Muscle of arm (tissue), 12 donors: ENCODE data around the gene HHAT. TPM values are rescaled to one million over a fixed set of nuclear protein-coding genes. Genes with fewer than 3 reads are reported as not detected.

Experiments used
- DNase-seq: peaks from one replicate; pipeline ENCODE4 v3.0.0-alpha.2; 2013
- polyA plus RNA-seq, 12 donors: library from polyadenylated mRNA; unstranded; fragments of 120-200 nt; gene quantifications; one replicate each; pipeline ENCODE4 v1.2.1, GENCODE V29; 2013; ENCODE audit not compliant: insufficient read length in 12 of 12

Gene HHAT
- polyA plus RNA-seq, 12 donors: 3.7 to 6.0 (median 5.2) TPM; not detected in 1

DNA sequence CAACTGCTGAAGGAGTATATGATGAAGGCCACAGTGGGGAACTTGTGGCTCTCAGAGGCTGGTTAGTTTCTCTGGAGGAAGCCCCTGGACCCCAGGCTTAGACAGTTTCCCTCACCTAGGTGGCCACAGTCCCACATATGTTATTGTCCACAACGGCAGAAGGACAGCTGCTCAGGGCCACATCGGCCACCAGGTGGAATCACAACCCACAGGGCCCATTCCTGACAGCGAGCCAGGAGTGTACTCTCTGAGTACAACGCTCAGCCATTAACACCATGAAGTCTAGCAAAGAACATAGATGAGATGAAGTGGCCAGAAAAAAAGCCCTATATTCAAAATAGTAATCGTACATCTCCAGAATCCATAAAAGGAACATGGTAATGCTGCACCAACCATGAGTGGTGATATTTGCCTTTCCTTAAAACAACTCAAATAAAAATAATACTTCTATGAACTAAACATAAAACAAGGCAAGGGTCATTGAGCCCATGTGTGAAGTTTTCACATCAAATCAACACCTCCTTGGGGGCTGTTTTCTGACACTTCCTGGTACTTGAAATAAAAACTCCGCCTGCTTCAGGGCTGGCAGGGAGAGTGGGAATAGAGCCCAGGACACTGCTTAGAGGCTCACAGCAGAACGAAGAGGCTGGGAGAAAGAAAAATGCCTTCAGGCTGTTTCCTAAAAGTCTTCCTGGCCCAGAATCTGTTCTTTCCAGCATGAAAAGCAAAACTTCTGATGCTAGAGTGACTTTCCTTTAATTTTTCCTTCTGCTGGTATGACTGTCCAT lies 383.3 kb downstream of the HHAT start:
- no peak for DNase-seq

DNA sequence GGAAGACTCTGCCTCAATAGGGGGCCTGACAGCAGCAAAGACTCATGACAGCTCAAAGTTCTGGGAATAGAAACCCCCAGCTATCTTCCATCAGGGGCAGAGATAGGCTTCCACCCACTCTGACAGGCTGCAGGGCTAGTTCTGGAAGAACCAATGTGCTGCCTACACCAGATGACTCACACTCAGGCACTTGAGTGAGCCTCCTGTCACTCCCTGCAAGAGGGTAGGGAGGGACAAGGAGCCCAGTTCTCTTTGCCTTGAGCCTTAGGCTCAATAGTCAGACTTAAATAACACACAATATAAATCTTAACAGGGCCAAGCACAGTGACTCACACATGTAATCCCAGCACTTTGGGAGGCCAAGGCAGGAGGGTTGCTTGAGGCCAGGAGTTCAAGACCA lies 386.4 kb downstream of the HHAT start:
- DNase-seq: no peak

DNA sequence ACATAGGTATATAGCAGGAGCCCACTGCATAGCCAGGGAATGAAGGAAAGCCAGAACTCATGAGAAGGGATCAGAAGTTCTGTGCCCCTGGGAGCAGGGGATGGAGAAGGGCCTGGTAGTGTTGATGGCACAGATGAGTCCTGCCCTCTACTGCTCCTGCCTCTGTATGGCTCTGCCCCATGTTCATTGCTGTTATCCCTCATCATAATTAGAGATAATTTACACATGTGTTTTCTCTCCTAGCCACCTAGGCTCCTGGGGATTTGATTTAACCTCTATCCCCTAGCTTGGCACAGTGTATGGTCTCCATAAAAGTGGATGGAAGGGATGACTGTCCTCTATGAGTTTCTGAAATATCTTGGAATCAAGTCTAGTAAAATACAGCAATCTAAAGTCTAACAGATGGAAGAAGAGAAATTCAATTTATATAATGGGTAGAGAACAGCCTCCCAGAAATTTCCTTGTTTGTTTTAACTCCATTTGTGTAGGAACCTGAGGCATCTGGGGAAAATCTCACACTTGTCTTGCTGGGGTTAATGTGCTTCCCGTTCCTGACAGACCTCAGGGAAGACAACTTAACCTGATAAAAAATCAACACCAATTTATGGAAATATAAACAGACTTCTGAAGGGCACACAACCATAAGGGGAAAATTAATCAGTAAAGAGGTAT lies 393.8 kb downstream of the HHAT start:
- DNase-seq: no peak

DNA sequence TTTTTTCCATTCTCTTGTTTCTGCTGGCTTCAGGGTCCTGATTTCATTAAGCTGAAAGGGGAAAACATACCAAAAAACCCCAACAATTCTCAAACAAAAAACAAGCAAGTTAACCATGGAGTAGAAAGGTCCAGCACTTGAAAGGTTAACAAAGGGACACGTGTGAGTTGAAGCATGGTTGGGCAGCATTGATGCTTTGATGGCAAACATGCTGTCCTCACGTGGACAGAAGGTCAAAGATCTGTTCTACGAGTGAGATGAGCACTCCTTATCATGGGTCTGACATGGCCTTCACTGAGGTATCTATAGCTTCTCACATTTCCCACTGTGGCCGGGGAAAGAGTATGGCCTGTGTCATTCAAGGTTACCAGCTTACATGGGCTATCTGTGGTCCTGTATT lies 394.9 kb downstream of the HHAT start:
- no peak for DNase-seq

DNA sequence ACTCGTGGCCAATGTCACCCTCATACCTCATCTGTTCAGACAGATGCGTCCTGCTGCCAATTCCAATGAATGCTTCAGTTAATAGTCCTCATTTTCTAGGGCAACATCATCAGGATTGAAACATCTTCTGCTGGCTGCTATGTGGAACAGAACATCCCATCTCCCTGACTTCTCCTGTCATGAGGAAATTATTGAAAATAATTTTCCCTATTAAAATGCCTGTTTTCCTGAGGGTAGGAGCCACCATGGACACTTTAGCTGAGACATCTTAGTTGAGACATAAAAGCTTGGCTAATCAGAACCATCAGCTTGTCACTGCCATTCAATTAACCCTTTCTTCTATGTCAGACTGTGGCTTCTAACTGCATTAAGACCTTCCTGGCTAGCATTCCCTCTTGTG lies 396.1 kb downstream of the HHAT start:
- no peak for DNase-seq

Other genes starting within 250 kb of the HHAT start
- 10 to 100 TPM in 3 of 12 donors, 1 to 10 TPM in 8, not detected in 1; 5.8 to 21.4 (median 6.9) TPM for gene SERTAD4, start 96.1 kb upstream of the HHAT start, polyA plus RNA-seq